Measurements from ENCODE around the gene EHBP1.

Gene EHBP1

GRCh38 chr2:62941413-62941812 lies 235.9 kb downstream of the EHBP1 start:
- TF ChIP-seq CTCF (IDR thresholded peaks at IDR 0.05; ENCODE audit: extremely low read depth, insufficient read depth, missing control alignments) = no peak
- no peak for DNase-seq (ENCODE audit: low spot score)
- in situ Hi-C loops (cut with MboI; ENCODE audit: low pct_unique_long_range_greater_than_20kb, low sequenced_read_pairs, unreplicated experiment) = no loop called here

DNA sequence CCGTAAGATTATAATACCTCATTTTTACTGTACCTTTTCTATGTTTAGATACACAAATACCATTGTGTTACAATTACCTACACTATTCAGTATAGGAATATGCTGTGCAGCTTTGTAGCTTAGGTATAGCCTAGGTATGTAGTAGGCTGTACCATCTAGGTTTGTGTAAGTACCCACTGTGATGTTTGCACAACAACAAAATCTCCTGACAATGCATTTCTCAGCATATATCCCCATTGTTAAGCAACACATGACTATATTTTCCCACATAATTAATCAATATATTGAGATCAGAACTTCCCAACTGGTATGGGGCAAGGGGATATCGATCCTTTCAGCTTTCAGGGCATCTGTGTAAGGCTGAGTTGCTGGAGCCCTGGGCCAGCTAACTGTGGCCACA lies 238.8 kb downstream of the EHBP1 start:
- in situ Hi-C loops (cut with MboI; ENCODE audit: low pct_unique_long_range_greater_than_20kb, low sequenced_read_pairs, unreplicated experiment) = no loop called here
- TF ChIP-seq CTCF (IDR thresholded peaks at IDR 0.05; ENCODE audit: extremely low read depth, insufficient read depth, missing control alignments) = no peak
- DNase-seq (ENCODE audit: low spot score) = no peak

DNA sequence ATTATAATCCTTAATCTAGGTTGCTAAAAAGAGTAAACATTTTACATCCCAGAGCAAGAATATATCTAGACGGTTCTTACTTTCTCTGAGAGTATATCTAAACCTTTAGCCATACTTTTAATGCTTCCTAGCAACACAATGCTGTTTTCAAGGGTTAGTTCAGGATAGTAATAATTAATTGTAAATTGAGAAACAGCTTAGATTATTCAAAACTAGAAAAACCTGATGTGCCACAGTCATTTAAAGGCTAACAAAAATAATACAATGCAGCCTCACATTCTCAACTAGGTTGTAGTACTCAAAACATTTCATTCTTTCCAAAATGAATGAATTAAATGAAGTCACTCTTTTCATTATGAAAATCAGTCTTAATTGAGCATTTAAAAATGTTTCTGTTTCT lies 241.9 kb downstream of the EHBP1 start:
- in situ Hi-C loops (cut with MboI; ENCODE audit: low pct_unique_long_range_greater_than_20kb, low sequenced_read_pairs, unreplicated experiment) = no loop called here
- TF ChIP-seq CTCF (IDR thresholded peaks at IDR 0.05; ENCODE audit: extremely low read depth, insufficient read depth, missing control alignments) = no peak
- DNase-seq (ENCODE audit: low spot score) = no peak

DNA sequence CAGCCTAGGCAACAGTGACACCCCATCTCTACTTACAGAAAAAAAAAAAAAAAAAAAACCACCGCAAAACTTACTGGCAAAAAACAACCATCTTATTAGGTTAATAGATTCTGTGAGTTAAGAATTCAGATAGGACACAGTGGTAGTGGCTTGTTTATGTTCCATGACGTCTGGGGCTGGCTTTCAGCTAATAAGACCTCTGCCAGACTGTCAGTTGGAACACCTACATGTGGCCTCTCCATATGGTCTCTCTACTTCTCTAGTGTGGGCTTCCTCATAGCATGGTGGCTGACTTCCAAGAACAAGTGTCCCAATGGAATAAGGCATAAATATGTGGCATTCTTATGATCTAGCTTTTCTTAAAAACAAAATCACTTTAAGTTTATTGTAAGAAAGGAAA lies 251.1 kb downstream of the EHBP1 start:
- DNase-seq (ENCODE audit: low spot score) = no peak
- in situ Hi-C loops (cut with MboI; ENCODE audit: low pct_unique_long_range_greater_than_20kb, low sequenced_read_pairs, unreplicated experiment) = no loop called here

DNA sequence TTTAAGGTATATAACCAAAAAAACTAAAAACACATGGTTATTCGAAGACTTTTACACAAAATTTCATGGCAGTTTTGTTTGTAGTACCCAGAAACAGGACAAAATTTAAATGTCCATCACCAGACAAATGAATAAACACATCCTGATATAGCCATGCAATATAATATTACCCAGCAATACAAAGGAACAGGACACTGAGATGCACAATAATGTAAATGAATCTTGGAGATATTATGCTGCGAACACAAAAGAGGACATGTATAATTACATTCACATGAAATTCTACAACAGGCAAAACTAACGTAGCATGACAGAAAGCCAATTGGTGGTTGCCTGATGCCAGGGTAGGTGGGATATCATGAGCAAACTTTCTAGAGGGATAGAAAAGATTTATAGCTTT lies 252.7 kb downstream of the EHBP1 start:
- in situ Hi-C loops (cut with MboI; ENCODE audit: low pct_unique_long_range_greater_than_20kb, low sequenced_read_pairs, unreplicated experiment) = no loop called here
- DNase-seq (ENCODE audit: low spot score) = no peak
- no peak for TF ChIP-seq CTCF (IDR thresholded peaks at IDR 0.05; ENCODE audit: extremely low read depth, insufficient read depth, missing control alignments)

More for the DNA sequence above, 251.1 kb downstream of the EHBP1 start:
- TF ChIP-seq CTCF (IDR thresholded peaks at IDR 0.05; ENCODE audit: extremely low read depth, insufficient read depth, missing control alignments) = no peak

- DNase-seq (ENCODE audit: low spot score) = no peak
- no peak for TF ChIP-seq CTCF (IDR thresholded peaks at IDR 0.05; ENCODE audit: extremely low read depth, insufficient read depth, missing control alignments)
- in situ Hi-C loops (cut with MboI; ENCODE audit: low pct_unique_long_range_greater_than_20kb, low sequenced_read_pairs, unreplicated experiment) = no loop called here
Observed at GRCh38 chr2:62964050-62964449, 258.5 kb downstream of the EHBP1 start.

DNA sequence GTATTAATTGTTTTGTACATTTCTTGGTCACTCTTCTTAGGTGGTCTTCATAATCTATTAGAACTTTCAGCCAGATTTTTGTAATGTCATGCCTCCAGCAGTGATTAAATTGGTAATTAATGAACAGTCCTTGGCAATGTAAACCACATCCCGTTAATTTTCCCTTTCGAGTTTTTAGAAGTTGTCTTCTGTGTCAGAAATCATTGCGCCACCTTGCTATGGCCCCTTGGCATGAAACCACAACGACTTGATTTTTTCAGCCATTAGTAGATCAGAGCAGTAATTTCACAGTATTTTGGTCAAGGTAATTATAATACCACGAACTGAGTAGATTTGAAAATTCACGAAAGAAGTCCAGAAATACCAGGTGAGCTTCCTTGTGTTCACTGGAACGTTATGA lies 259.2 kb downstream of the EHBP1 start:
- TF ChIP-seq CTCF (IDR thresholded peaks at IDR 0.05; ENCODE audit: extremely low read depth, insufficient read depth, missing control alignments) = no peak
- DNase-seq (ENCODE audit: low spot score) = no peak
- in situ Hi-C loops (cut with MboI; ENCODE audit: low pct_unique_long_range_greater_than_20kb, low sequenced_read_pairs, unreplicated experiment) = no loop called here

All from GM13977 (cell line).